K562 (cell line): ENCODE measurements around the gene BICDL1. TPM values are rescaled to one million over a fixed set of nuclear protein-coding genes. Genes with fewer than 3 reads are reported as not detected.

Source experiments
- ATAC-seq: fragments of 200-7000 bp; cut with Tn5 transposase; 3 replicates; pipeline ENCODE4 v1.9.1; 2020; ENCODE audit warnings: moderate library complexity
- BruUV-seq: library from RNA; stranded (reverse); fragments of 400-500 nt; replicated peaks from 2 replicates; lab custom pipeline; 2021; lab: Mats Ljungman, UMichigan
- CTCF ChIA-PET: fragments of 300-600 bp; formaldehyde crosslinking; extraction: SDS; loops from one replicate; lab custom pipeline; 2021; ENCODE audit warnings: low intra/inter-chr PET ratio; lab: Yijun Ruan, JAX
- POLR2A ChIA-PET: fragments of 300-600, 350-650 bp; sonication (Branson Sonifier 250); formaldehyde crosslinking; extraction: SDS; loops from one replicate; lab custom pipeline; 2021; ENCODE audit warnings: antibody characterized with exemption, inconsistent platforms; lab: Yijun Ruan, JAX
- DNase-seq, 4 experiments: peaks; one replicate each; pipeline versions ENCODE4 v3.0.0 to v3.0.0-alpha.2; 2011 to 2018; ENCODE audit warnings: low spot score in 3 of 4, mixed read lengths in 3 of 4; ENCODE audit errors: extremely low read depth in 1 of 4
- FAIRE-seq: peaks from 2 replicates; lab custom pipeline; 2011; peaks lifted over from hg19 to GRCh38; lab: Jason Lieb, UNC
- H2AFZ ChIP-seq: 2 replicates; pipeline ENCODE4 v1.6.0; 2011; ENCODE audit warnings: low read depth, low read length, control low read depth, inconsistent platforms
- H3K27ac ChIP-seq: fragments of 200-600 bp; 3 replicates; pipeline ENCODE4 v1.8.0; 2011; ENCODE audit warnings: low read depth, mild to moderate bottlenecking, control low read depth, inconsistent platforms, low read length, moderate library complexity, mixed read lengths; ENCODE audit errors: extremely low read depth
- H3K27me3 ChIP-seq, 2 experiments: fragments of 300-600 bp in 1 of 2; 2 replicates in 1 of 2; 3 replicates in 1 of 2; pipeline versions ENCODE4 v1.6.0 to v1.8.0; 2011; ENCODE audit warnings: inconsistent platforms in 2 of 2, low read length in 2 of 2, mild to moderate bottlenecking in 1 of 2, mixed read lengths in 1 of 2, moderate library complexity in 1 of 2; ENCODE audit not compliant: control insufficient read depth in 2 of 2, insufficient read depth in 2 of 2
- H3K36me3 ChIP-seq: fragments of 300-600 bp; 3 replicates; pipeline ENCODE4 v1.8.0; 2011; ENCODE audit warnings: mild to moderate bottlenecking, low read length, inconsistent platforms; ENCODE audit not compliant: control insufficient read depth, insufficient read depth
- H3K4me1 ChIP-seq, 2 experiments: fragments of 200-600 bp in 1 of 2; replicated peaks in 1 of 2; 2 replicates in 1 of 2; 3 replicates in 1 of 2; pipeline versions ENCODE4 v1.5.1 to v1.8.0; 2011; ENCODE audit warnings: inconsistent platforms in 2 of 2, low read length in 2 of 2, mild to moderate bottlenecking in 1 of 2, mixed read lengths in 1 of 2, moderate library complexity in 1 of 2; ENCODE audit not compliant: control insufficient read depth in 2 of 2, insufficient read depth in 2 of 2
- H3K4me2 ChIP-seq: 2 replicates; pipeline ENCODE4 v1.6.1; 2011; ENCODE audit warnings: low read length, control low read depth, inconsistent platforms, mixed read lengths; ENCODE audit not compliant: insufficient read depth
- H3K4me3 ChIP-seq: fragments of 200-600 bp; sonication (generic), shearing (Covaris generic); 2 replicates; pipeline ENCODE4 v1.5.1; 2016; ENCODE audit warnings: control low read depth, inconsistent platforms
- H3K79me2 ChIP-seq: fragments of 200-600 bp; 3 replicates; pipeline ENCODE4 v1.8.0; 2011; ENCODE audit warnings: low read length, inconsistent platforms; ENCODE audit not compliant: control insufficient read depth, insufficient read depth
- H3K9ac ChIP-seq, 2 experiments: 2 replicates each; pipeline versions ENCODE4 v1.6.0 to v1.6.1; 2011; ENCODE audit warnings: low read depth in 2 of 2, low read length in 2 of 2, control low read depth in 1 of 2, inconsistent platforms in 1 of 2, mild to moderate bottlenecking in 1 of 2, mixed read lengths in 1 of 2; ENCODE audit not compliant: insufficient read depth in 1 of 2
- H3K9me1 ChIP-seq: one replicate; pipeline ENCODE4 v1.6.0; 2011; ENCODE audit warnings: inconsistent platforms, mild to moderate bottlenecking, low read length, moderate library complexity; ENCODE audit not compliant: control insufficient read depth, insufficient read depth
- H3K9me3 ChIP-seq: replicated peaks from 2 replicates; pipeline ENCODE4 v1.5.1; 2011; ENCODE audit warnings: low read depth, low read length, inconsistent platforms; ENCODE audit not compliant: control insufficient read depth, insufficient read depth
- H4K20me1 ChIP-seq: replicated peaks from 2 replicates; pipeline ENCODE4 v1.6.1; 2011; ENCODE audit warnings: low read length, inconsistent platforms, mixed read lengths; ENCODE audit not compliant: control insufficient read depth, insufficient read depth
- ELF2 ChIP-seq: fragments of 250-450 bp; sonication (Bioruptor Pico); IDR thresholded peaks from 2 replicates; pipeline ENCODE4 v1.5.0; 2021; ENCODE audit warnings: mild to moderate bottlenecking
- FIP1L1 ChIP-seq: fragments of 200-400 bp; formaldehyde crosslinking; IDR thresholded peaks from 2 replicates; pipeline ENCODE4 v1.6.1; 2018; ENCODE audit warnings: mild to moderate bottlenecking, low read depth, low read length; ENCODE audit not compliant: poor library complexity, severe bottlenecking
- HMG20A ChIP-seq: fragments of 450-650 bp; formaldehyde crosslinking; conservative IDR thresholded peaks from 2 replicates; pipeline ENCODE4 v1.4.0; 2020; ENCODE audit warnings: mild to moderate bottlenecking, mixed read lengths
- NFIC ChIP-seq: fragments of 450-650 bp; IDR thresholded peaks from 2 replicates; pipeline ENCODE4 v1.6.1; 2017; ENCODE audit warnings: mild to moderate bottlenecking, inconsistent platforms
- NR2F6 ChIP-seq: fragments of 450-650 bp; formaldehyde crosslinking; IDR thresholded peaks from 2 replicates; pipeline ENCODE4 v1.4.0; 2020; ENCODE audit warnings: mild to moderate bottlenecking
- NR4A1 ChIP-seq, 2 experiments: fragments of 250-450 bp in 1 of 2; fragments of 450-650 bp in 1 of 2; sonication (Bioruptor Pico) in 1 of 2; IDR thresholded peaks; 2 replicates each; pipeline versions ENCODE4 v1.4.0 to v1.6.1; 2016 to 2020; ENCODE audit warnings: mild to moderate bottlenecking in 2 of 2, missing compliant biosample characterization in 1 of 2, missing genetic modification characterization in 1 of 2, moderate library complexity in 1 of 2
- PHF8 ChIP-seq: fragments of 200-600 bp; sonication (generic); IDR thresholded peaks from 2 replicates; pipeline ENCODE4 v1.6.1; 2012; ENCODE audit warnings: mixed run types, mild to moderate bottlenecking, inconsistent platforms, low read length, moderate library complexity, borderline replicate concordance
- POLR2G ChIP-seq: fragments of 200-400 bp; formaldehyde crosslinking; IDR thresholded peaks from 2 replicates; pipeline ENCODE4 v1.6.1; 2017; ENCODE audit warnings: low read depth, mild to moderate bottlenecking, antibody characterized with exemption, low read length, moderate library complexity
- POLR3G ChIP-seq: IDR thresholded peaks from 2 replicates; pipeline ENCODE4 v1.6.1; 2011; ENCODE audit not compliant: insufficient read length, insufficient replicate concordance; ENCODE audit errors: extremely low read depth
- PRPF4 ChIP-seq: fragments of 200-400 bp; formaldehyde crosslinking; IDR thresholded peaks from one replicate; pipeline ENCODE4 v1.6.1; 2017; ENCODE audit warnings: low read length, low read depth, mild to moderate bottlenecking; ENCODE audit not compliant: insufficient read depth, poor library complexity, severe bottlenecking
- PTTG1 ChIP-seq: fragments of 450-650 bp; IDR thresholded peaks from 2 replicates; pipeline ENCODE4 v1.6.1; 2016; ENCODE audit warnings: low read depth, mild to moderate bottlenecking, missing genetic modification characterization, missing compliant biosample characterization
- RBM22 ChIP-seq: fragments of 200-400 bp; formaldehyde crosslinking; IDR thresholded peaks from 2 replicates; pipeline ENCODE4 v1.6.1; 2018; ENCODE audit warnings: low read length, low read depth; ENCODE audit not compliant: poor library complexity, severe bottlenecking
- SLC30A9 ChIP-seq: fragments of 250-450 bp; sonication (Bioruptor Pico); IDR thresholded peaks from 2 replicates; pipeline ENCODE4 v1.8.0; 2022; ENCODE audit warnings: mild to moderate bottlenecking, moderate library complexity
- TCF7 ChIP-seq: sonication (generic); IDR thresholded peaks from 2 replicates; pipeline ENCODE4 v1.6.1; 2016; ENCODE audit warnings: antibody characterized with exemption, borderline replicate concordance
- TCFL5 ChIP-seq: fragments of 250-450 bp; sonication (Bioruptor Pico); conservative IDR thresholded peaks from 2 replicates; pipeline ENCODE4 v1.6.1; 2021; ENCODE audit warnings: mild to moderate bottlenecking, moderate library complexity, matching md5 sums
- ZNF324 ChIP-seq: fragments of 250-450 bp; sonication (Bioruptor Pico); IDR thresholded peaks from 2 replicates; pipeline ENCODE4 v1.4.0; 2020; ENCODE audit warnings: mild to moderate bottlenecking
- ZNF644 ChIP-seq: fragments of 200-800 bp; sonication (Bioruptor generic); IDR thresholded peaks from 2 replicates; pipeline ENCODE4 v1.6.1; 2016; ENCODE audit warnings: low read depth, missing genetic modification characterization, missing compliant biosample characterization
- WGBS: fragments of 100-300 bp; shearing (Covaris generic); methylation state at CpG from one replicate; pipeline ENCODE4 v1.1.6; 2016; ENCODE audit warnings: low coverage, mixed read lengths; ENCODE audit not compliant: insufficient coverage; ENCODE audit errors: missing lambda C conversion rate; 5-methylcytosine and 5-hydroxymethylcytosine counted together
- in situ Hi-C: fragments of 300-500 bp; cut with MboI; formaldehyde crosslinking; loops from 4 replicates; pipeline ENCODE4 v1.15.0; 2018; ENCODE audit warnings: inconsistent platforms, mixed read lengths
- intact Hi-C: fragments of 100-400 bp; cut with micrococcal nuclease; formaldehyde crosslinking; loops from 2 replicates; pipeline ENCODE4 v1.14.2; 2022
- polyA plus RNA-seq, 8 experiments: library from polyadenylated mRNA; depleted of rRNA in 4 of 8; stranded (reverse) in 5 of 8; unstranded in 3 of 8; fragments of >200 nt; fragmentation: Nextera tagmentation in 2 of 8; fragmentation: Illumina TruSeq in 1 of 8; extraction: Ambion mirVana in 2 of 8; extraction: Trizol in 1 of 8; gene quantifications; 2 replicates each; pipeline versions ENCODE4 v1.2.1 to v1.2.3, GENCODE V29; 2011 to 2014; ENCODE audit warnings: inconsistent platforms in 1 of 8, missing spikeins in 1 of 8
- total RNA-seq, 7 experiments: library from RNA; depleted of rRNA in 6 of 7; stranded (reverse); fragments of >200 nt in 6 of 7; fragmentation: Illumina TruSeq in 2 of 7; extraction: Trizol in 2 of 7; gene quantifications; 2 replicates each; pipeline versions ENCODE4 v1.2.1 to v1.2.3, GENCODE V29; 2011 to 2021; ENCODE audit warnings: low replicate concordance in 1 of 7
- TF ChIP-seq, protein P1 (sequence below): fragments of 450-650 bp; formaldehyde crosslinking; IDR thresholded peaks from 2 replicates; pipeline ENCODE4 v1.4.0; 2022; ENCODE audit warnings: mild to moderate bottlenecking, moderate library complexity

The BICDL1 gene
- total and polyA plus RNA-seq, 9 of the 15 experiments (the other 6 are each of a cell fraction or from before 2014, with no cell fraction given), result 0.06 to 2.0 (median 0.58) TPM

DNA sequence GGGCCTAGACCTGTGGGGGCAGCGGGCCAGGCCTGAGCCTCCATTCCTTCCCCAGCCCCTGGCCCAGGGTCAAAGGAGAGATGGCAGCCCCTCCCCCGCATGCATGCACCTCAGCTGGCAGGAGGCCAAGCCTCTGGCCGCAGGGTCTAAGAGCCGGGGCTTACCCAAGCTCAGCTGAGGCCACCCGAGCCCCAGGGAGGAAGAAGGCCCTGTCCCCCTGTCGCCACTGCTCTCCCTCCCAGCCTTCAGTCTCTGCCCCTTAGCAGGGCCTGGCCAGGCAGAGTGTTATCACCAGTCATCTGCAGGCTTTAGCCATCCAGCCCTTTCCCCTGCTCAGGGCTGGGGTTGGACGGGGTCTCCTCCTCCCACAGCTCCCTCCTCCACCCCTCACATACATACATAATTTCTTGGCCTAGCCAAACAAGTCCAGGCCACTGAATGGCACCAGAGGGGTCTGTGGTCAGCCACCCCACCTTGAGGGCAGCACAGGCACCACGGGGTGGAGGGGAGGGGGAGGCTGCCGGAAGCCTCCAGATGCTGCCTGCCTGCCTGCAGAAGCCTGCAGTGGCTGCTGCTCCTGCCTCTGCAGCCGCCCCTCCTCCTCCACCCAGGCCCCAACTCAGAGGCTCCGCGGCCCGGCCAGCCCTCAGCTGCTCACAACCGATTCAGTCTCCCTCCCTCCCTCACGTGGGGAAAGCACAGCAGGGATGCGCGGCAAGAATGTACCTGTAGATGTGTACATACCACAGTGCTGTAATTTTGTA is 104.7 kb downstream of the BICDL1 start:
- Histone ChIP-seq H3K9ac (peak overlapping the region in 1 of 2 experiments; percentile 84; a peak in 2 of 4 replicates), H3K27ac (no peak overlapping the region), H3K4me1 (peaks cover 0 to 45% of the 10 kb centered on the region in 2 experiments; a peak in 2 of 5 replicates), H3K4me2 (no peak overlapping the region), H4K20me1 (no peaks in the 10 kb centered on the region; the same call in none of the 2 replicates), H3K79me2 (no peaks in the 10 kb centered on the region), H3K9me3 (no peaks in the 10 kb centered on the region), H3K9me1 (no peaks in the 10 kb centered on the region), H3K27me3 (no peaks in the 10 kb centered on the region), H3K4me3 (no peak overlapping the region), H3K36me3 (peaks cover 46% of the 10 kb centered on the region; the same call in 1 of the 3 replicates), H2AFZ (no peak overlapping the region)
- peak; percentile 42 to 52 (median 48) for DNase-seq
- peak; percentile 65 for ATAC-seq
- intact Hi-C loops (no loop called here), in situ Hi-C loops (no loop called here)
- TF ChIP-seq, protein P1, sequence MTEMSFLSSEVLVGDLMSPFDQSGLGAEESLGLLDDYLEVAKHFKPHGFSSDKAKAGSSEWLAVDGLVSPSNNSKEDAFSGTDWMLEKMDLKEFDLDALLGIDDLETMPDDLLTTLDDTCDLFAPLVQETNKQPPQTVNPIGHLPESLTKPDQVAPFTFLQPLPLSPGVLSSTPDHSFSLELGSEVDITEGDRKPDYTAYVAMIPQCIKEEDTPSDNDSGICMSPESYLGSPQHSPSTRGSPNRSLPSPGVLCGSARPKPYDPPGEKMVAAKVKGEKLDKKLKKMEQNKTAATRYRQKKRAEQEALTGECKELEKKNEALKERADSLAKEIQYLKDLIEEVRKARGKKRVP (CRISPR knock-in tag), result no peak
- TF ChIP-seq POLR3G (no peak), ELF2 (CRISPR knock-in tag) (no peak), NFIC (peak; percentile 95), TCF7 (no peak), PTTG1 (tag) (no peak), PRPF4 (no peak), HMG20A (CRISPR knock-in tag) (no peak), NR2F6 (CRISPR knock-in tag) (no peak), RBM22 (peak; percentile 6), FIP1L1 (peak; percentile 11), PHF8 (no peak), ZNF324 (no peak), TCFL5 (CRISPR knock-in tag) (no peak), NR4A1 (CRISPR knock-in tag; IDR thresholded peaks at IDR 0.05) (no peak), NR4A1 (tag; IDR thresholded peaks at IDR 0.05) (no peak), POLR2G (peak; percentile 58), ZNF644 (tag) (no peak), SLC30A9 (CRISPR knock-in tag) (no peak)
- CTCF ChIA-PET, result no interaction called here
- FAIRE-seq, result peak; percentile 42
- WGBS, result 35% methylated on average over 17 of the region's 17 CpGs
- BruUV-seq, result no TSS peak
- POLR2A ChIA-PET, result interaction anchor here (0.9 to 1.4 kb wide), 3 partner anchors 14 to 33 kb away, joined by 3 to 6 read pairs (median 3); no protein-coding TSS in a partner anchor
